NCI-H345 (cell line): ENCODE measurements around the gene GP5.

Experiments used
- DNase-seq: peaks from one replicate; lab custom pipeline; 2025; lab: John Stamatoyannopoulos, UW

The GP5 gene

GRCh38 chr3:194376241-194376560, 22.9 kb downstream of the GP5 start:
- DNase-seq, result no peak

GRCh38 chr3:194375473-194376240, 23.4 kb downstream of the GP5 start:
- DNase-seq, result peak; percentile 60

GRCh38 chr3:194374935-194375334, 24.1 kb downstream of the GP5 start:
- DNase-seq, result no peak

- no peak for DNase-seq
These were observed 25.2 kb downstream of the GP5 start for GRCh38 chr3:194373899-194374298.

GRCh38 chr3:194373028-194373427, 26.0 kb downstream of the GP5 start:
- no peak for DNase-seq

- DNase-seq, result no peak
These were observed 28.3 kb downstream of the GP5 start for GRCh38 chr3:194370753-194371152.

GRCh38 chr3:194369522-194370279, 29.4 kb downstream of the GP5 start, which contains the start of gene LRRC15:
LRRC15 (minus strand) TSS chr3:194369743; CDS start chr3:194361043, 8,700 bp downstream.
- no peak for DNase-seq

GRCh38 chr3:194368918-194369317, 30.1 kb downstream of the GP5 start:
- DNase-seq, result no peak

GRCh38 chr3:194367992-194368841, 30.8 kb downstream of the GP5 start:
- no peak for DNase-seq

- DNase-seq, result no peak
These were observed 33.0 kb downstream of the GP5 start for GRCh38 chr3:194365978-194366490.

GRCh38 chr3:194365526-194365925, 33.5 kb downstream of the GP5 start:
- no peak for DNase-seq

GRCh38 chr3:194364652-194365434, 34.2 kb downstream of the GP5 start:
- DNase-seq, result peak; percentile 87

- DNase-seq, result no peak
These were observed 34.8 kb downstream of the GP5 start for GRCh38 chr3:194364314-194364651.

- no peak for DNase-seq
These were observed 38.5 kb downstream of the GP5 start for GRCh38 chr3:194360568-194360967.

- no peak for DNase-seq
These were observed 41.4 kb downstream of the GP5 start for GRCh38 chr3:194357681-194358080.

- no peak for DNase-seq
These were observed 43.7 kb downstream of the GP5 start for GRCh38 chr3:194355379-194355778.

GRCh38 chr3:194354315-194354714, 44.8 kb downstream of the GP5 start:
- no peak for DNase-seq

- DNase-seq, result no peak
These were observed 46.3 kb downstream of the GP5 start for GRCh38 chr3:194352667-194353246.

GRCh38 chr3:194351952-194352536, 47.0 kb downstream of the GP5 start:
- DNase-seq, result no peak

- no peak for DNase-seq
These were observed 47.9 kb downstream of the GP5 start, which contains the start of gene CPN2 for GRCh38 chr3:194351080-194351672. CPN2 (minus strand) TSS chr3:194351328; CDS start chr3:194342702, 8,626 bp downstream.
